NCI-H2029 treated with DMSO at 0.1 percent for 48 hours (cell line): ENCODE results near the gene SMC1B.
"Not testable (repeated sequence)": the region's sequence is repeated elsewhere in the genome, so short reads cannot be mapped to it uniquely, and the experiment has no call there.

ENCODE experiments used
- DNase-seq: peaks from one replicate; lab custom pipeline; 2025; lab: John Stamatoyannopoulos, UW

Gene SMC1B

GRCh38 chr22:45298934-45299505 lies 114.4 kb downstream of the SMC1B start:
- no peak for DNase-seq

- no peak for DNase-seq
Observed at GRCh38 chr22:45296628-45297297, 116.6 kb downstream of the SMC1B start.

DNA sequence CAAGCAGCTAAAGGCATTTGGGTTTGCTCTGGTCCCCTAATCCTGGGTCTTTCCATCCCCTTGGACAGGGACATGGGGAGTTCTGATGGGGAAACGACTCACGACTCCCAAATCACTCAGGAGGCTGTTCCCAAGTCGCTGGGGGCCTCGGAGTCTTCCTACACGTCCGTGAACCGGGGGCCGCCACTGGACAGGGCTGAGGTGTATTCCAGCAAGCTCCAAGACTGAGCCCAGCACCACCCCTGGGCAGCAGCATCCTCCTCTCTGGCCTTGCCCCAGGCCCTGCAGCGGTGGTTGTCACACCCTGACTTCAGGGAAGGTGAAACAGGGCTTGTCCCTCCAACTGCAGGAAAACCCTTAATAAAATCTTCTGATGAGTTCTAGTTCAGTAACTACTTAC lies 117.9 kb downstream of the SMC1B start:
- no peak for DNase-seq

DNA sequence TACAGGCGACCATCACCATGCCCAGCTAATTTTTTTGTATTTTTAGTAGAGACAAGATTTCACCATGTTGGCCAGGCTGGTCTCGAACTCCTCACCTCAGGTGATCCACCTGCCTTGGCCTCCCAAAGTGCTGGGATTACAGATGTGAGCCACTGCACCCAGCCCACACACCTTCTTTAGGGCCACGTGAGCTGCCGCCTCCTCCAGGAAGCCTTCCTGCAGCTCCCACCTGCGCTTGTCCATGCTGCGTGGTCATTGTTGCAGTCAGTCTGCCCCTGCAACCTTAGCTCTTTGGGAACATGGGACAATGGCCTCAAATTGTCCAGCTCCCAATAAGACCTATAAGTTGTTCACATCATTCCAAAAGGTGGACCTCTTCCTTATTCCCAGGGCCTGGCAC lies 118.4 kb downstream of the SMC1B start:
- DNase-seq, result not testable (repeated sequence)
